AG04450 (cell line): Measurements from ENCODE around the gene TRMT61B. TPM values are rescaled to one million over a fixed set of nuclear protein-coding genes. Genes with fewer than 3 reads are reported as not detected.

Experiments used
- CTCF ChIA-PET: fragments of 300-600, 350-600 bp; formaldehyde crosslinking; extraction: SDS; loops from one replicate; lab custom pipeline; 2022; ENCODE audit warnings: antibody characterized with exemption, inconsistent platforms; lab: Charles Lee
- POLR2A ChIA-PET: fragments of 350-600 bp; formaldehyde crosslinking; extraction: SDS; loops from one replicate; lab custom pipeline; 2021; ENCODE audit warnings: antibody characterized with exemption, inconsistent platforms; lab: Yijun Ruan, JAX
- DNase-seq: peaks from one replicate; pipeline ENCODE4 v3.0.0-alpha.2; 2011; ENCODE audit warnings: low read depth, low spot score
- H3K27ac ChIP-seq: one replicate; pipeline ENCODE4 v1.5.1; 2012; ENCODE audit warnings: low read depth, low read length, control low read depth
- H3K27me3 ChIP-seq: one replicate; pipeline ENCODE4 v1.6.0; 2012; ENCODE audit warnings: low read length; ENCODE audit not compliant: control insufficient read depth, insufficient read depth
- H3K4me3 ChIP-seq: 2 replicates; pipeline ENCODE4 v1.5.1; 2011; ENCODE audit warnings: mild to moderate bottlenecking, low read depth, low read length, control low read depth
- H3K9me3 ChIP-seq: 2 replicates; pipeline ENCODE4 v1.5.1; 2012; ENCODE audit warnings: low read length; ENCODE audit not compliant: control insufficient read depth, insufficient read depth
- CTCF ChIP-seq: IDR thresholded peaks from 2 replicates; pipeline ENCODE4 v1.5.1; 2011; ENCODE audit warnings: low read depth, low read length, control low read depth, inconsistent platforms
- polyA plus RNA-seq: library from polyadenylated mRNA; depleted of rRNA; stranded (reverse); fragments of >200 nt; gene quantifications from 2 replicates; pipeline ENCODE4 v1.2.3, GENCODE V29; 2011; rRNA removed
- small RNA-seq: library from RNA; depleted of rRNA; stranded (forward); fragments of <200 nt; gene quantifications from one replicate; pipeline ENCODE3, GENCODE V24; 2012; ENCODE audit warnings: low read depth; ENCODE audit not compliant: insufficient read length

TRMT61B gene
- polyA plus RNA-seq, 1 experiment = 16.8 TPM

- Histone ChIP-seq H3K27me3 (no peaks in the 10 kb centered on the region), H3K4me3 (peak within 1 kb of the TSS; percentile 58), H3K27ac (no peak within 1 kb of the TSS), H3K9me3 (peaks cover 3% of the 10 kb centered on the region; the same call in 1 of the 2 replicates)
- DNase-seq = no peak
- POLR2A ChIA-PET = no interaction called here
- no peak for TF ChIP-seq CTCF
- CTCF ChIA-PET = interaction anchor here (0.8 to 1.1 kb wide), 3 partner anchors 12 to 1107 kb away, joined by 3 to 5 read pairs (median 4); no protein-coding TSS in a partner anchor
These were observed 59.5 kb downstream of the TRMT61B start, which contains the start of gene SPDYA for GRCh38 chr2:28810384-28811285. SPDYA (plus strand) TSS chr2:28810834; CDS start chr2:28816015, 5,181 bp downstream.

- H3K4me3 ChIP-seq = peak overlapping the region; percentile 58
- no peak for DNase-seq
- CTCF ChIA-PET = interaction anchor here (1.1 to 2.5 kb wide), 4 partner anchors 11 to 358 kb away, joined by 3 to 14 read pairs (median 8); no protein-coding TSS in a partner anchor
- POLR2A ChIA-PET = no interaction called here
- H3K27ac ChIP-seq = no peak overlapping the region
- no peak for TF ChIP-seq CTCF
- H3K27me3 ChIP-seq = no peaks in the 10 kb centered on the region
- H3K9me3 ChIP-seq = peaks cover 3% of the 10 kb centered on the region; the same call in 1 of the 2 replicates
These were observed 60.2 kb downstream of the TRMT61B start for GRCh38 chr2:28809927-28810326.

GRCh38 chr2:28802975-28803429 is 67.1 kb downstream of the TRMT61B start:
- Histone ChIP-seq H3K27me3 (no peaks in the 10 kb centered on the region), H3K27ac (peak overlapping the region; percentile 79), H3K9me3 (no peaks in the 10 kb centered on the region), H3K4me3 (no peak overlapping the region)
- ChIA-PET POLR2A (interaction anchor here (0.7 to 0.8 kb wide), 3 partner anchors 10 to 129 kb away, joined by 3 to 4 read pairs (median 4); no protein-coding TSS in a partner anchor), CTCF (interaction anchor here (0.7 to 2.6 kb wide), 4 partner anchors 105 to 236 kb away, joined by 3 to 17 read pairs (median 9); no protein-coding TSS in a partner anchor)
- TF ChIP-seq CTCF = no peak
- DNase-seq = peak; percentile 43

GRCh38 chr2:28801726-28802125 is 68.4 kb downstream of the TRMT61B start:
- POLR2A ChIA-PET = interaction anchor here (0.5 kb wide), 1 partner anchor 1142 kb away, joined by 4 read pairs; no protein-coding TSS in a partner anchor
- Histone ChIP-seq H3K9me3 (no peaks in the 10 kb centered on the region), H3K27me3 (no peaks in the 10 kb centered on the region), H3K27ac (no peak overlapping the region), H3K4me3 (no peak overlapping the region)
- TF ChIP-seq CTCF = no peak
- CTCF ChIA-PET = interaction anchor here (2.4 to 2.6 kb wide), 2 partner anchors 207 to 235 kb away, joined by 13 to 17 read pairs; no protein-coding TSS in a partner anchor
- no peak for DNase-seq

Small RNAs within 50 kb of the gene (small RNA-seq; reads per million reads assigned to genes)
- gene SNORD92 = 15.1 reads per million, percentile 75 among the genes with 10 or more reads in this experiment

Other genes with a start within 250 kb of the TRMT61B start
- 105 and 159 TPM in 2 replicates for gene PPP1CB, start 118.5 kb downstream of the TRMT61B start, polyA plus RNA-seq
- gene SPDYA, start 59.5 kb downstream of the TRMT61B start, polyA plus RNA-seq = 0.07 and 0.22 TPM in 2 replicates
- gene WDR43, start 24.4 kb upstream of the TRMT61B start, polyA plus RNA-seq = 67.2 and 95.5 TPM in 2 replicates
- 0.30 and 0.42 TPM in 2 replicates for gene TOGARAM2, start 111.0 kb upstream of the TRMT61B start, polyA plus RNA-seq
- not detected in 2 replicates for gene PCARE, start 204.2 kb upstream of the TRMT61B start, polyA plus RNA-seq
- 54.7 and 71.4 TPM in 2 replicates for gene CLIP4, start 245.1 kb upstream of the TRMT61B start, polyA plus RNA-seq